Cardiac fibroblast (primary cell): ENCODE results near the gene GALNT14.

Source experiments
- DNase-seq, 2 donors: peaks; one replicate each; pipeline versions ENCODE4 v3.0.0 to v3.0.0-alpha.2; 2010; ENCODE audit warnings: low read depth in 2 of 2
- H3K4me3 ChIP-seq, 2 donors: replicated peaks in 1 of 2; 1 replicate in 1 of 2; 2 replicates in 1 of 2; pipeline ENCODE4 v1.5.1; 2011; ENCODE audit warnings: low read depth in 2 of 2, low read length in 2 of 2, mild to moderate bottlenecking in 2 of 2, moderate library complexity in 1 of 2
- TF ChIP-seq, protein P1 (sequence below): IDR thresholded peaks from one replicate; pipeline ENCODE4 v1.5.1; 2011; ENCODE audit warnings: low read depth, mild to moderate bottlenecking, low read length, inconsistent platforms

The GALNT14 gene

DNA sequence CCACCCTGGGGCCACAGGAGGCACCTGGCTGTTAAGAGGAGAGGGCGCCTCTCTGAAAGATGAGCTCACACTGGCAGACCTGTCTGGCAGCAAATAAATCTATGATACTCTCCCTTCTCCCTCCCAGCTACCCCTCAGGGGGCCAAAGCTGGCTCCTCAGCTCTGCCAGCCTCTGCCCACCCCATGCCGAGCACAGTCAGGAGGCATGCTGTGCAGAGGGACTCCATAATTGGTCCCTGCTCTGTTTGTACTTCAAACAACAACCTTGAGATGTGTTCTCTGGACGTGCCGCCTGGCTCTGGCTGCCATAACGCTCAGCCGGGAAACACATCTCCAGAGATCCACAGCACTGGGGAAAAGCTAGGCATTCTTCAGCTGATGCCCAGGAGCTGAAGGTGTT is 126.7 kb downstream of the GALNT14 start:
- no peak for DNase-seq
- TF ChIP-seq, protein P1, sequence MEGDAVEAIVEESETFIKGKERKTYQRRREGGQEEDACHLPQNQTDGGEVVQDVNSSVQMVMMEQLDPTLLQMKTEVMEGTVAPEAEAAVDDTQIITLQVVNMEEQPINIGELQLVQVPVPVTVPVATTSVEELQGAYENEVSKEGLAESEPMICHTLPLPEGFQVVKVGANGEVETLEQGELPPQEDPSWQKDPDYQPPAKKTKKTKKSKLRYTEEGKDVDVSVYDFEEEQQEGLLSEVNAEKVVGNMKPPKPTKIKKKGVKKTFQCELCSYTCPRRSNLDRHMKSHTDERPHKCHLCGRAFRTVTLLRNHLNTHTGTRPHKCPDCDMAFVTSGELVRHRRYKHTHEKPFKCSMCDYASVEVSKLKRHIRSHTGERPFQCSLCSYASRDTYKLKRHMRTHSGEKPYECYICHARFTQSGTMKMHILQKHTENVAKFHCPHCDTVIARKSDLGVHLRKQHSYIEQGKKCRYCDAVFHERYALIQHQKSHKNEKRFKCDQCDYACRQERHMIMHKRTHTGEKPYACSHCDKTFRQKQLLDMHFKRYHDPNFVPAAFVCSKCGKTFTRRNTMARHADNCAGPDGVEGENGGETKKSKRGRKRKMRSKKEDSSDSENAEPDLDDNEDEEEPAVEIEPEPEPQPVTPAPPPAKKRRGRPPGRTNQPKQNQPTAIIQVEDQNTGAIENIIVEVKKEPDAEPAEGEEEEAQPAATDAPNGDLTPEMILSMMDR: no peak
- H3K4me3 ChIP-seq: no peak overlapping the region

- DNase-seq: no peak
- no peak overlapping the region for H3K4me3 ChIP-seq
- TF ChIP-seq, protein P1: no peak
Observed at GRCh38 chr2:31008561-31009114, 129.6 kb downstream of the GALNT14 start.

- no peak overlapping the region for H3K4me3 ChIP-seq
- TF ChIP-seq, protein P1: no peak
- DNase-seq: no peak
Observed at GRCh38 chr2:31004257-31004656, 134.0 kb downstream of the GALNT14 start.

DNA sequence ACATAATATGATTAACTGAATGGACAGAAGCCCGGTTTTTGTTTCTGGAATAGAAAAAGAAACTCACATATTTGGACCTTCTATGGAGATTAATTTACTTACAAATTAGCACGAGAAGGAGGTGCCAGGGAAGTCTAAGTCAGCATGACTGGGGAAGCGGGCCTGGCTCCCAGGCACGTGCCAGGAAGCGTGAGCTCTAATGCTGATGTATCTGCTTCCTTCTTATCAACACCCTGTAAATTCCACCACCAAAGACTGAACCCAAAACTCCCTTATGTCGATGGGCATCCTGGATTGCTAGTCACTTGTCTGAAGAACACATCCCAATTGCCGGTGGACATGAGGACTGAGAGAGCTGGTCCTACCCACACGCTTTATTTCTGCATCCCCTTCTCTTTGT is 134.5 kb downstream of the GALNT14 start:
- no peak for DNase-seq
- TF ChIP-seq, protein P1: no peak
- no peak overlapping the region for H3K4me3 ChIP-seq

DNA sequence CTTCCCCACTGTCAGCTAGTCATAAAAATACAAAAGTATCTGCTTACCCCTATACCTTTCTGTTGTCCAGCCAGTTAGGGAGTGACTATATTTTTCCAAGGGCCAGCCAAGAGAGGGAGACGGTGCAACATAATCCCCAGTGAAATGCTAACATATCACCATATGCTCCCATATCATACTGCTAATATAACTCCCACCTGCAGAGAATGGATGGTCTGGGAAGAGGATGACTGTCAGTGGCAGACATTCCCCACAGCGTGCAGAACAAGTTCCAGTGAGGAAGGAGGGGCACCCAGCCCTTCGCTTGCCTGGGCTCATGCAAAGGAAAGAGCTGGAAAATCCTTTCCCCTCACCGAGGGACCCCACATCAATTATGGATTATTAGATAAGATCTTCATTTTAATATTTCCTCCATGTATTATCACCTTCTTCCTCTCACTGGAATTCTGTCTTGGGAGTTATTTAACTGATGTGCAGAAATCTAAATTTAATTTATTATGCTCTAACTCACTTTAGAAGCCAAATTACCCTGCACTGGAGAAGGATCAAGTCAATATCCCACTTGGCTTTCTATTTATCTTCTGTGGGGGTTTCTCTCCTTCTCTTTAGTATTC is 135.6 kb downstream of the GALNT14 start:
- DNase-seq: no peak
- no peak overlapping the region for H3K4me3 ChIP-seq
- TF ChIP-seq, protein P1: no peak

- DNase-seq: no peak
- H3K4me3 ChIP-seq: no peak overlapping the region
- TF ChIP-seq, protein P1: no peak
Observed at GRCh38 chr2:31000970-31001369, 137.3 kb downstream of the GALNT14 start.

- TF ChIP-seq, protein P1: no peak
- no peak for DNase-seq
- H3K4me3 ChIP-seq: no peak overlapping the region
Observed at GRCh38 chr2:30998672-30999071, 139.6 kb downstream of the GALNT14 start.
